Medulla oblongata (tissue), 1 donor: Measurements from ENCODE around the gene SERPINA1.
"Not testable (repeated sequence)": the region's sequence is repeated elsewhere in the genome, so short reads cannot be mapped to it uniquely, and the experiment has no call there.

ENCODE experiments used
- DNase-seq: peaks from one replicate; pipeline ENCODE4 v3.0.0-alpha.2; 2015; ENCODE audit errors: extremely low spot score

The SERPINA1 gene

GRCh38 chr14:94346065-94346786 lies 42.2 kb downstream of the SERPINA1 start:
- not testable (repeated sequence) for DNase-seq

DNA sequence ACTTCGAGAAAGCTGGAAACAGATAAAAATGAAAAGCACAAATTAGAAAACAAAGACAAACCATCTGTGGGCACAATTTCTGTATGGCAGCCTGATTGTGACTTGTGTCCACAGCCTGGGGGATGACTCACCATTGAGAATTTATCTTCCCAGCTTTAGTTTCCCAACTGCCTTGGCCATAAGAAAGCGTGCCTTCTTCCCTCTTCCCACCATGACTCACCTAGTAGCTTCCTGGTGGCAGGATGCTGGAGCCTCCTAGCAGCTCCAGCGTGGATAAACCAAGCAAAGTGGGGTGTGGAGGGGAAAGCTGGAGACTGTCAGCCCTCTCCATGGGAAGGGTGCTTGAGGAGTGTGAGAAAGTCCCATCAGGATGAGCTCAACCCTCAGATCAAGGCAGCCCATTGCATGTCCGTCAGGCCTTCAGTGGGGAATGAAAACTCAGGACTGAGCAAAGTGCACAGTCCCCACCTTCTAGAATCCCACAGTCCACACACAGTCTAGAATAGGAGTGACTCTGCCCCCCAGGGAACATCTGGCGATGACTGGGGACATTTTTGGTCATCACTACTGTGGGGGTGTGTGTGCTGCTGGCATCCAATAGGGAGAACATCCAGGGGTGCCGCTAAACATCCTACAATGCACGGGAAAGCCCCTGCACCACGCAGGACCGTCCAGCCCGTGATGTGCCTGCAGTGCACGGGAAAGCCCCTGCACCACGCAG lies 42.9 kb downstream of the SERPINA1 start:
- DNase-seq, result no peak

DNA sequence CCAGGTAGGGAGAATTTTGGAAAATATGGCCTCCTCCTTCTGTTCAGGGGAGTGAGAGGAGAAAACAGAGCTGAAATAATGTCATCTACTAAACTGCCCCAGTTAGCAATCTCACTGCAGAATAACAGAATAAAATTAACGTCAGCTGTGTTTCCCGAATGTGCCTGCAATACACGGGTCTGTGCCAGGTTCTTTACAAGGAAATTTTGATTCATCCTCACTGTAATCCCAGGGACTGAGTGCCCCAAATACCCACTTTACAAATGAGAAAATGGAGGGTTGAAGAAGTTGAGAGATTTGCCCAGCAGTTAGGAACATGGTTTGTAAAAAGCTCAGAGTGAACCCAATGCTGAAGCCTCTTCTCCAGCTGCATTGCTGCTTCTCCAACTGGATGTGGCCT lies 44.0 kb downstream of the SERPINA1 start:
- no peak for DNase-seq

- DNase-seq, result no peak
These were observed 45.0 kb downstream of the SERPINA1 start for GRCh38 chr14:94343238-94344005.

GRCh38 chr14:94342334-94342934 lies 46.0 kb downstream of the SERPINA1 start:
- no peak for DNase-seq

DNA sequence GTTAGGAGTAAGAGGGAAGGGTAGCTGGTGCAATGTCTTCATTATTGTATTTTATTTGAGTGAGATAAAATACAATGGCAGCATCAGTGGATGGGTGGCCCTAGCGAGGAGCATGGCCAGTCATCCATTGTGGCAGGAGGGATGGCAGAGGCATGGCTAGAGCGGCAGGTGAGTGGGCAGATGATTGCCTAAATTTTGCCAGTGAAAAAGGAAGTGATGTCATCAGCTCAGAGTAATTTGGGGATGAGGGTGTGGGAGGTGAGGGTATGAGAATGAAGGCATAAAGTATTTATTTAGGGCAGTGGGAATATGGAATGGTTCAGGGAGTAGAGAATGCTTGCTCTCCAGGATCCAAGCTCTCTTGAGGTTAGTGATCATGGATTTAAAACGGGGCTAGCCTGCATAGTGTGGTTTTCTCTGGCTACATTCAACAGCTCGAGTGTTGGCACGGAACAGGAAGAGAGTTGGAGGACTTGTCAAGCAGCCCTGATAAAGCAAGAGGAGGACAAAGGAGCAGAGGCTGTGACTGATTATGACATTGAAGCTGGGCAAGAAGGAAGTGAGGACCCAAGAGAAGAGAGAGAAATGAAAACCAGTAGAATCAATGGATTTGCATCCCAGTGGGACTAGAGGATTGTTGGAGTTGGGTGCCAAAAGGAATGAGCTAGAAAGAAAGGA lies 46.6 kb downstream of the SERPINA1 start:
- no peak for DNase-seq

GRCh38 chr14:94340533-94340932 lies 47.9 kb downstream of the SERPINA1 start:
- no peak for DNase-seq

DNA sequence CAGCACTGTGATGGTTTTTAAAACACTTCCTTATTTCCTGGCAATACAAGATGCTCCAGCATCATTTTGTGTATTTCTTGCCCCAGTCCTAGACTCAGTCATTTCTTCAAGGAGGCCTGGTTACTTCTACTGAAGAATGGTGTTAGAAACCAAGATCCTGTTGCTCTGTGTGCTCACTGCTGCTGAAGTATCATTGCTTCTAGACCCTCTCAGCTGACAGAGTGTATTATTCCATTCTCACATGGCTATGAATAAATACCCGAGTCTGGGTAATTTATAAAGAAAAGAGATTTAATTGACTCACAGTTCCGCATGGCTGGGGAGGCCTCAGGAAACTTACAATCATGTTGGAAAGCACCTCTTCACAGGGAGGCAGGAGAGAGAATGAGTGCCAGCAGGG lies 50.4 kb downstream of the SERPINA1 start:
- no peak for DNase-seq

DNA sequence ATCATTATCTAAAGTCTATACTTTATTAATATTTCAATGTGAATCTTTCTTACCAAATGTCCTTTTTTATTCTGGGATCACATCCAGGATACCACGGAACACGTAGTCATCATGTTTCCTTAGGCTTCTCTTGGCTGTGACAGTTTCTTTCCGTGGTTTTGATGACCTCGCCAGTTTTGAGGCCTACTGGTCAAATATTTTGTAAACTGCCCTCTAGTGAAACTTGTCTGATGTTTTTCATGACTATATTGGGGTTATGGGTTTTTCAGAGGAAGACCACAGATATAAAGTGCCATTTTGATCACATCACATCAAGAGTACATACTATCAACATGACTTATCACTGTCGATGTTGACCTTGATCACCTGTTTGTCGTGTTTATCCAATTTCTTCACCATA lies 51.1 kb downstream of the SERPINA1 start:
- DNase-seq, result no peak

DNA sequence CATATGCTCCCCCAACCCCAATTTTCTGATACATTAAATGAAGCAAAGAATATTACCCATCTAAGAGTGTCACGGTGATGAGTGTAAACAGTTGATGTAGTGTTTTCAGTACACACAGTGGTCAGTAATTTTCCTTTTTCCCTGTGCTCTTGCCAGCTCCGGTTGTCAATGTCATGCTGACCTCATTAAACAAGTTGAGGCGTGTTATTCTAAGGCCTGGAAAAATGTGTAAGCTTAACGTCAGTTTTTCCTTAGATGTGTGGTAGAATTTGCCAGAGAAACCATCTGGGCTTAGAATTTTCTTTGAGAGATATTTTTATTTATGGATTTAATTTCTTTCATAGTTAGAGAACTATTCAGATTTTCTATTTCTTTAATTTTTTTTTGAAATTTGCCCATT lies 53.5 kb downstream of the SERPINA1 start:
- DNase-seq, result no peak

- DNase-seq, result no peak
These were observed 55.8 kb downstream of the SERPINA1 start for GRCh38 chr14:94332587-94332986.

GRCh38 chr14:94332063-94332583 lies 56.3 kb downstream of the SERPINA1 start:
- DNase-seq, result no peak

DNA sequence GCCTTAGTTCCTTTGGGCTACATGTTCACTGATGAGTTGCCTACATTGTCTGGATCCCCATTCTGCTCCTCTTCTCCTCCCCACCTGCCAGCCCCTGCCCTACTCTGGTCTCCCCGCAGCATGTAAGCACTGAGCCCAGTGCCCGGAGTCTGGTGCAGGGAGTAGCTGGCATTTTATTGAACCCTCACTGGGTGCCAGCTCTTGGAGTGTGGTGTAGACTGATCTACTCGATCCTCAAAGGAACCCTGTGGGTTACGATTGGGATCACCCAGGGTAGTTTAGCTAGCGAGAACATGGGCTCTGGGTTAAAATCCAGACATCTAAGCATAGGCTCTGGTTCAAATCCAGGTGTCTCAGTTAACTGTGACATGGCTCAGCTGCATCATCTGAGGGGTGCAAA lies 56.9 kb downstream of the SERPINA1 start:
- DNase-seq, result no peak

GRCh38 chr14:94330857-94331256 lies 57.5 kb downstream of the SERPINA1 start:
- no peak for DNase-seq

DNA sequence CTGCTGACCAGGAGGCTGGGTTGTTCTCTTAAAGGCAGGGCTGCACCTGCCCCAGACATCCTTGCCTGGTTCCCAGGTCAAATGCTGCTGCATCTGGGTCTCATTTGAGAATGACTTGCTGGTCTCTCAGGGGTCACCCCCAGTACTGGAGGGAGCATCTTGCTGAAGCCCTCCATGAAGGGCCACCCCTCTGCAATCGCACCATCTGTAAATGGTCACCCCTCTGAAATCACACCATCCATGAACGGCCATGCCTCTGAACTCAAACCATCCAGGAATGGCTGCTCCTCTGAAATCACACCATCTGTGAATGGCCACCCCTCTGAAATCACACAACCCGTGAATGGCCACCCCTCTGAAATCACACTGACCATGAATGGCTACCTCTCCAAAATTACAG lies 58.0 kb downstream of the SERPINA1 start:
- no peak for DNase-seq

DNA sequence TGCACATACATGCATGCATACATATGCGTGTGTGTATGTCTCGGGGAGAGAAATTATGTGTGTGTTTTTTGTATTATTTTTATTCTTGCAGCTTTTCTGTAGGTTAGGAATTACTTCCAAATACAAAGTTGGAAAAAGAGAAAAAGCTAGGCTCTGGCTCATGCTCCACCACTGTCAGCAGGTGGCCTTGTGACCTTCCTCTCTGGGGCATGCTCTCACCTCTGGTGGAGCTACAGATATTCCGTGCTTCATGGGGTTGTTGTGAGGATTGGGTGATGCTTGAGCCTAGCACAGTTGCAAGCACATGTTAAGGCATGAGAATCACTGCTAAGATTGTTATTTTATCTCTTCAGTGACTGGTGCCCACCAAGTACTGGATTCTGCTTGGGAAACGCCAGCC lies 58.5 kb downstream of the SERPINA1 start:
- no peak for DNase-seq

DNA sequence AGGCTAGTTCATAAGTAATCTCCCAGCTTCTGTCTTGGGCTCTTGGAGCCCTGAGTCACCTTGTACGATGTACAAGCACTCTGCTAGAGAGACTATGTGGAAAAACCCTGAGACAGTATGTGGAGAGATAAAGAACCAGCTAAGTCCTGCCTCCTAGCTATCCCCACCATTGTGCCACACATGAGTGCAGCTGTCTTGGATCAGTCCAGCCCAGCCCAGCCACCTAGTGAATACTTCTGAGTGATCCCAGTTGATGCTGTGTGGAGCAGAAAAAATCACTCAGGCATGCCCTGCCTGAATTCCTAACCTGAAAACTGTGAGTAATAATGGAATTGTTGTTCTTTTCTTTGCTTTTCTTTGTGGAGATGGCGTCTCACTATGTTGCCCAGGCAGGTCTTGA lies 60.2 kb downstream of the SERPINA1 start:
- DNase-seq, result no peak
